GM12878 (cell line): ENCODE data around the gene MEAK7. TPM values are rescaled to one million over a fixed set of nuclear protein-coding genes. Genes with fewer than 3 reads are reported as not detected.
A peak's percentile ranks its signal among the peaks of the same experiment; 100 is the strongest.

Source experiments
- ATAC-seq: fragments of 200-7000 bp; cut with Tn5 transposase; 3 replicates; pipeline ENCODE4 v1.9.1; 2020; ENCODE audit warnings: mild to moderate bottlenecking, moderate library complexity
- BruUV-seq: library from RNA; stranded (reverse); fragments of 400-500 nt; replicated peaks from 2 replicates; lab custom pipeline; 2021; lab: Mats Ljungman, UMichigan
- CTCF ChIA-PET: fragments of 300-600 bp; sonication (Branson Sonifier 250); formaldehyde crosslinking; extraction: SDS; loops from one replicate; lab custom pipeline; 2021; ENCODE audit warnings: inconsistent platforms; lab: Yijun Ruan, JAX
- POLR2A ChIA-PET: fragments of 350-600 bp; formaldehyde crosslinking; extraction: SDS; loops from one replicate; lab custom pipeline; 2021; ENCODE audit warnings: inconsistent platforms; lab: Charles Lee
- RAD21 ChIA-PET: fragments of 300-600 bp; sonication (Branson Sonifier 250); formaldehyde crosslinking; loops from one replicate; lab custom pipeline; 2023; ENCODE audit warnings: antibody characterized with exemption; ENCODE audit not compliant: unreplicated experiment; lab: Charles Lee
- SMC1A ChIA-PET: fragments of 300-600 bp; sonication (Branson Sonifier 250); formaldehyde crosslinking; loops from one replicate; lab custom pipeline; 2023; ENCODE audit not compliant: unreplicated experiment, uncharacterized antibody; lab: Charles Lee
- DNase-seq: peaks from one replicate; pipeline ENCODE4 v3.0.0-alpha.2; 2011; ENCODE audit warnings: low read depth, low spot score
- FAIRE-seq: peaks from 3 replicates; lab custom pipeline; 2011; peaks lifted over from hg19 to GRCh38; lab: Jason Lieb, UNC
- H2AFZ ChIP-seq: 2 replicates; pipeline ENCODE4 v1.6.0; 2011; ENCODE audit warnings: low read depth, low read length, control low read depth; ENCODE audit not compliant: control insufficient read depth
- H3K27ac ChIP-seq: 2 replicates; pipeline ENCODE4 v1.5.1; 2011; ENCODE audit warnings: control low read depth; ENCODE audit not compliant: control insufficient read depth, insufficient read depth
- H3K27me3 ChIP-seq, 2 experiments: replicated peaks in 1 of 2; 2 replicates each; pipeline versions ENCODE4 v1.6.0 to v1.6.1; 2011; ENCODE audit warnings: low read length in 1 of 2; ENCODE audit not compliant: control insufficient read depth in 2 of 2, insufficient read depth in 2 of 2
- H3K36me3 ChIP-seq, 2 experiments: 2 replicates each; pipeline ENCODE4 v1.5.1; 2011; ENCODE audit warnings: low read length in 1 of 2; ENCODE audit not compliant: control insufficient read depth in 2 of 2, insufficient read depth in 2 of 2
- H3K4me1 ChIP-seq: 2 replicates; pipeline ENCODE4 v1.6.1; 2011; ENCODE audit warnings: mild to moderate bottlenecking, low read length, moderate library complexity, mixed read lengths; ENCODE audit not compliant: control insufficient read depth, insufficient read depth
- H3K4me2 ChIP-seq: 2 replicates; pipeline ENCODE4 v1.6.0; 2011; ENCODE audit warnings: control low read depth; ENCODE audit not compliant: control insufficient read depth, insufficient read depth
- H3K4me3 ChIP-seq: fragments of 200-600 bp; sonication (generic); 2 replicates; pipeline ENCODE4 v1.5.1; 2016
- H3K79me2 ChIP-seq: 2 replicates; pipeline ENCODE4 v1.6.0; 2011; ENCODE audit warnings: low read length; ENCODE audit not compliant: control insufficient read depth, insufficient read depth
- H3K9ac ChIP-seq: 2 replicates; pipeline ENCODE4 v1.8.0; 2011; ENCODE audit warnings: low read length, control low read depth, mixed read lengths; ENCODE audit not compliant: control insufficient read depth, insufficient read depth
- H3K9me3 ChIP-seq: replicated peaks from 3 replicates; pipeline ENCODE4 v1.5.1; 2011; ENCODE audit warnings: mild to moderate bottlenecking, low read length; ENCODE audit not compliant: control insufficient read depth, insufficient read depth
- H4K20me1 ChIP-seq: 2 replicates; pipeline ENCODE4 v1.6.0; 2011; ENCODE audit not compliant: control insufficient read depth, insufficient read depth
- BCL11A ChIP-seq: IDR thresholded peaks from 2 replicates; pipeline ENCODE4 v1.6.1; 2011; ENCODE audit warnings: low read depth, low read length
- CREB1 ChIP-seq: IDR thresholded peaks from 2 replicates; pipeline ENCODE4 v1.6.1; 2012; ENCODE audit warnings: low read depth, mild to moderate bottlenecking, inconsistent platforms
- MXI1 ChIP-seq: fragments of 150-350 bp; IDR thresholded peaks from 2 replicates; pipeline ENCODE4 v1.6.1; 2011; ENCODE audit warnings: low read depth, mild to moderate bottlenecking, inconsistent platforms, low read length, improper control_type of control experiment
- MYB ChIP-seq: fragments of 150-350 bp; IDR thresholded peaks from 2 replicates; pipeline ENCODE4 v1.6.1; 2014; ENCODE audit warnings: mild to moderate bottlenecking, low read depth, low read length, borderline replicate concordance
- PRDM15 ChIP-seq: fragments of 450-650 bp; formaldehyde crosslinking; IDR thresholded peaks from 2 replicates; pipeline ENCODE4 v1.4.0; 2020; ENCODE audit warnings: mild to moderate bottlenecking, moderate library complexity
- SMAD5 ChIP-seq: IDR thresholded peaks from 2 replicates; pipeline ENCODE4 v1.6.1; 2016; ENCODE audit warnings: antibody characterized with exemption, low read depth
- SREBF2 ChIP-seq: IDR thresholded peaks from 2 replicates; pipeline ENCODE4 v1.6.1; 2012; ENCODE audit warnings: mild to moderate bottlenecking, low read length
- SRF ChIP-seq, 2 experiments: IDR thresholded peaks; 2 replicates each; pipeline ENCODE4 v1.6.1; 2011; ENCODE audit warnings: low read depth in 2 of 2, low read length in 2 of 2, mild to moderate bottlenecking in 1 of 2, moderate library complexity in 1 of 2
- WGBS: methylation state at CpG from one replicate; pipeline ENCODE4 v1.1.6; 2016; ENCODE audit warnings: low lambda C conversion rate; ENCODE audit not compliant: insufficient replicate concordance, insufficient coverage; ENCODE audit errors: missing lambda C conversion rate; 5-methylcytosine and 5-hydroxymethylcytosine counted together
- in situ Hi-C: fragments of 300-500 bp; cut with MboI; formaldehyde crosslinking; loops from 9 replicates; pipeline ENCODE4 v1.14.3; 2018; ENCODE audit warnings: mixed read lengths
- intact Hi-C: fragments of 100-400 bp; cut with micrococcal nuclease; formaldehyde crosslinking; loops from one replicate; pipeline ENCODE4 v1.14.2; 2022; ENCODE audit not compliant: unreplicated experiment
- polyA plus RNA-seq, 11 experiments: library from polyadenylated mRNA; depleted of rRNA in 4 of 11; unstranded in 6 of 11; stranded (reverse) in 5 of 11; fragments of >200 nt; fragmentation: Nextera tagmentation in 4 of 11; fragmentation: Illumina TruSeq in 1 of 11; extraction: Ambion mirVana in 4 of 11; extraction: Trizol in 1 of 11; gene quantifications; 1 replicate in 1 of 11; 2 replicates in 10 of 11; pipeline versions ENCODE4 v1.2.1 to v1.2.3, GENCODE V29; 2011 to 2016; ENCODE audit warnings: inconsistent platforms in 2 of 11, missing spikeins in 2 of 11, low read depth in 1 of 11
- total RNA-seq, 4 experiments: library from RNA; depleted of rRNA in 3 of 4; stranded (reverse); fragments of >200 nt in 3 of 4; fragmentation: Illumina TruSeq in 1 of 4; extraction: Trizol in 1 of 4; gene quantifications; 2 replicates each; pipeline versions ENCODE4 v1.2.1 to v1.2.3, GENCODE V29; 2013 to 2021
- TF ChIP-seq, protein P1 (sequence below): IDR thresholded peaks from 2 replicates; pipeline ENCODE4 v1.6.1; 2011; ENCODE audit warnings: mild to moderate bottlenecking, low read depth, low read length, moderate library complexity; ENCODE audit not compliant: insufficient replicate concordance

MEAK7 gene
- total and polyA plus RNA-seq, 10 of the 15 experiments (the other 5 are each of a cell fraction or from before 2014, with no cell fraction given): 1.4 to 11.9 (median 6.4) TPM

- TF ChIP-seq SREBF2: no peak
Observed at GRCh38 chr16:84532855-84533486, 28.5 kb upstream of the MEAK7 start (continued).

DNA sequence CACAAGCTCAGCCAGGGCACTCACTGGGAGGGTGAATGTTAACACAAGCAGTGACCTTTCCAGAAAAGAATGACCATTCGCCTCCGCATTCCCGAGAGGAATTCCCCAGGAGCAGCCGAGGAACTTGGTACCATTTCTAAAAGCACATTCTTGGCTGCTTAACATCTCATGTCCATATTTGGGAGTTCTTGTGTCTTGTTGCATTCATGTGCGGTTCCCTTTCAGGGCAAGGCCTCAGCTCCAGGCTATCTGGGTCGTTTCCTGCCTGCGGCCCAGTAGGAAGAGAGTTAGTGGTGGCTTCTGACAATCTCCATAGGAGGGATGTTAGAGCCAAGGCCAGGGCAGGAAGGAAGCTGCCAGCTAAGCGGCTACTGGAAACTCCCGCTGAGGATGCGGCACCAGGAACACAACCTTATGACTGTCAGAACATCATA lies 27.8 kb upstream of the MEAK7 start:
- Histone ChIP-seq H4K20me1 (no peaks in the 10 kb centered on the region), H3K9ac (no peak overlapping the region), H3K27me3 (no peaks in the 10 kb centered on the region), H3K79me2 (no peaks in the 10 kb centered on the region), H3K27ac (no peak overlapping the region), H3K9me3 (peaks cover 8% of the 10 kb centered on the region), H2AFZ (peak overlapping the region; percentile 29; the same call in 1 of the 2 replicates), H3K4me1 (peaks cover 6% of the 10 kb centered on the region), H3K36me3 (no peaks in the 10 kb centered on the region), H3K4me2 (no peak overlapping the region), H3K4me3 (no peak overlapping the region)
- ChIA-PET POLR2A (no interaction called here), RAD21 (interaction anchor here (2.2 kb wide), 1 partner anchor 12 kb away, joined by 6 read pairs; no protein-coding TSS in a partner anchor), SMC1A (interaction anchor here (1.1 kb wide), 1 partner anchor 15 kb away, joined by 3 read pairs; no protein-coding TSS in a partner anchor), CTCF (interaction anchor here (1.2 kb wide), 1 partner anchor 8 kb away, joined by 3 read pairs; no protein-coding TSS in a partner anchor)
- DNase-seq (no peak), FAIRE-seq (no peak), ATAC-seq (no peak)
- 38% methylated on average over 10 of the region's 10 CpGs for WGBS
- intact Hi-C loops: no loop called here
- no peak for TF ChIP-seq MYB
- TF ChIP-seq SRF (IDR thresholded peaks at IDR 0.05; ENCODE audit: low read depth in 2 of 2, low read length in 2 of 2): peak in 1 of 2 experiments; percentile 74; a peak in 1 of 4 replicates
- TF ChIP-seq PRDM15 (CRISPR knock-in tag): no peak
- TF ChIP-seq MXI1: no peak
- no peak for TF ChIP-seq CREB1
- TF ChIP-seq BCL11A: no peak
- TF ChIP-seq SMAD5: no peak
- TF ChIP-seq, protein P1, sequence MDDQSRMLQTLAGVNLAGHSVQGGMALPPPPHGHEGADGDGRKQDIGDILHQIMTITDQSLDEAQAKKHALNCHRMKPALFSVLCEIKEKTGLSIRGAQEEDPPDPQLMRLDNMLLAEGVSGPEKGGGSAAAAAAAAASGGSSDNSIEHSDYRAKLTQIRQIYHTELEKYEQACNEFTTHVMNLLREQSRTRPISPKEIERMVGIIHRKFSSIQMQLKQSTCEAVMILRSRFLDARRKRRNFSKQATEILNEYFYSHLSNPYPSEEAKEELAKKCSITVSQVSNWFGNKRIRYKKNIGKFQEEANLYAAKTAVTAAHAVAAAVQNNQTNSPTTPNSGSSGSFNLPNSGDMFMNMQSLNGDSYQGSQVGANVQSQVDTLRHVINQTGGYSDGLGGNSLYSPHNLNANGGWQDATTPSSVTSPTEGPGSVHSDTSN: no peak
- in situ Hi-C loops: no loop called here
- BruUV-seq: no TSS peak
